Glutamatergic neuron (in vitro differentiated cells): ENCODE data around the gene MTA1. TPM values are rescaled to one million over a fixed set of nuclear protein-coding genes. Genes with fewer than 3 reads are reported as not detected.
A peak's percentile ranks its signal among the peaks of the same experiment; 100 is the strongest.

Experiments
- DNase-seq: peaks from one replicate; pipeline ENCODE4 v3.0.0; 2022
- H3K27ac Mint-ChIP-seq: one replicate; pipeline ENCODE4 v1.8.0; 2020; ENCODE audit warnings: mild to moderate bottlenecking, mixed read lengths, inconsistent platforms; ENCODE audit not compliant: unreplicated experiment
- H3K27me3 Mint-ChIP-seq: one replicate; pipeline ENCODE4 v1.8.0; 2020; ENCODE audit warnings: mild to moderate bottlenecking, moderate library complexity, mixed read lengths, inconsistent platforms; ENCODE audit not compliant: unreplicated experiment
- H3K36me3 Mint-ChIP-seq: one replicate; pipeline ENCODE4 v1.8.0; 2020; ENCODE audit warnings: mild to moderate bottlenecking, mixed read lengths, inconsistent platforms; ENCODE audit not compliant: unreplicated experiment
- H3K4me1 Mint-ChIP-seq: one replicate; pipeline ENCODE4 v1.8.0; 2020; ENCODE audit warnings: mild to moderate bottlenecking, low read depth, mixed read lengths, inconsistent platforms; ENCODE audit not compliant: unreplicated experiment
- H3K4me3 Mint-ChIP-seq: one replicate; pipeline ENCODE4 v1.8.0; 2020; ENCODE audit warnings: mild to moderate bottlenecking, mixed read lengths, inconsistent platforms; ENCODE audit not compliant: unreplicated experiment
- H3K9me3 Mint-ChIP-seq: one replicate; pipeline ENCODE4 v1.8.0; 2020; ENCODE audit warnings: mild to moderate bottlenecking, moderate library complexity, mixed read lengths, inconsistent platforms; ENCODE audit not compliant: unreplicated experiment
- CTCF ChIP-seq: fragments of 200-600 bp; sonication (generic); IDR thresholded peaks from one replicate; pipeline ENCODE4 v1.5.0; 2021; ENCODE audit not compliant: partially characterized antibody, unreplicated experiment
- total RNA-seq: library from RNA; stranded (reverse); fragmentation: NEBNext Ultra II Directional; extraction: Animal tissue kit (Norgen Biotek cat#: 25700); gene quantifications from one replicate; pipeline ENCODE4 v1.2.1, GENCODE V29; 2021; ENCODE audit not compliant: unreplicated experiment

The MTA1 gene
- total RNA-seq, 1 donor from 2014 or later: 261 TPM

GRCh38 chr14:105420974-105421674, 1.5 kb downstream of the MTA1 start:
- TF ChIP-seq CTCF: no peak
- DNase-seq: peak; percentile 30
- Mint-ChIP-seq H3K36me3 (no peaks in the 10 kb centered on the region), H3K27ac (no peak overlapping the region), H3K4me3 (peak overlapping the region; percentile 90), H3K4me1 (peaks cover 22% of the 10 kb centered on the region), H3K27me3 (peaks cover 10% of the 10 kb centered on the region), H3K9me3 (peaks cover 12% of the 10 kb centered on the region)

- peak overlapping the region; percentile 30 for H3K4me3 Mint-ChIP-seq
- H3K27me3 Mint-ChIP-seq: peaks cover 9% of the 10 kb centered on the region
- H3K27ac Mint-ChIP-seq: no peak overlapping the region
- DNase-seq: no peak
- peaks cover 11% of the 10 kb centered on the region for H3K9me3 Mint-ChIP-seq
- H3K36me3 Mint-ChIP-seq: peaks cover under 1% of the 10 kb centered on the region
- TF ChIP-seq CTCF: no peak
- peaks cover 29% of the 10 kb centered on the region for H3K4me1 Mint-ChIP-seq
Measured at GRCh38 chr14:105421723-105422615, 2.3 kb downstream of the MTA1 start.

GRCh38 chr14:105422695-105423487, 3.3 kb downstream of the MTA1 start:
- peak overlapping the region; percentile 82 for H3K27ac Mint-ChIP-seq
- DNase-seq: peak; percentile 27
- no peak for TF ChIP-seq CTCF
- H3K9me3 Mint-ChIP-seq: peaks cover 11% of the 10 kb centered on the region
- peaks cover 7% of the 10 kb centered on the region for H3K36me3 Mint-ChIP-seq
- peak overlapping the region; percentile 28 for H3K4me3 Mint-ChIP-seq
- H3K27me3 Mint-ChIP-seq: peaks cover 10% of the 10 kb centered on the region
- peaks cover 30% of the 10 kb centered on the region for H3K4me1 Mint-ChIP-seq

DNA sequence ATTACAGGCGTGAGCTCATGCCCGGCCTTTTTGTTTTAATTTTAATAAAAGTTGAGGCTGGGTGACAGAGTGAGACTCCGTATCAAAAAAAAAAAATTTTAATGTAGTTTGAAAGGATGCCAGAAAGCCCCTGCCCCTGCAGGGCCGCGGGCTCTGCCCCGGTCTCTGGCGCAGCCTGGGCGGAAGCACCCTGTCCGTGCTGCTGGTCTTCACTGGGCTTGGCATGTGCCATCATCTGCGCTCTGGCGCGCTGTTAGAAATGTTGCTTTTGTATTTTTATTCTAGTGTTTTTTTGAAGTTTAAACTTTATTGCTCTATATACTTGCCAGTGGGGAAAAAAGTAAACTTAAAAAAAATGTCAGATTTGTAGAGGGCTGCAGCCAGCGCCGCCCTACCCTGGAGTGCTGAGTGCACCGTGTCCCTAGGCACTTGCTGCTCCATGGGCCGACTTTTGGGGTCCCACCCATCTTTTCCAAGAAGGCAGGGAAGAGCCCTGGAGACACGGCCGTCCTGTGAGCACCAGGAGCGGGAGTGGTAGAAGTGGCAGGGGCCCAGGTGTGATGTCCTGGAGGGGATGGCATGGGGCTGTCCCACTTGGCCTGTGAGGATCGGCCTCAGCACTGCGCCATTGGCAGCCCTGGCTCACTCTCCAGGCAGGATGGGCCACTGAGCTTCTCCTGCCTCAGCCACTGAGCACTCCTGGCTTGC, 4.0 kb downstream of the MTA1 start:
- Mint-ChIP-seq H3K4me3 (peak overlapping the region; percentile 63), H3K27me3 (peaks cover 6% of the 10 kb centered on the region), H3K4me1 (peaks cover 23% of the 10 kb centered on the region), H3K36me3 (peaks cover 7% of the 10 kb centered on the region), H3K27ac (no peak overlapping the region), H3K9me3 (peaks cover 9% of the 10 kb centered on the region)
- TF ChIP-seq CTCF: no peak
- no peak for DNase-seq
